HG02759 (cell line): ENCODE results near the gene GNAT2.
"Not testable (repeated sequence)": the region's sequence is repeated elsewhere in the genome, so short reads cannot be mapped to it uniquely, and the experiment has no call there.

Experiments used
- ATAC-seq: cut with Tn5 transposase; IDR thresholded peaks from one replicate; pipeline ENCODE4 v1.9.1; 2021; ENCODE audit warnings: mild to moderate bottlenecking, moderate library complexity; ENCODE audit not compliant: unreplicated experiment

GNAT2 gene

GRCh38 chr1:109619576-109620400 is at the start of gene GNAT2, which contains the start of gene AMPD2:
GNAT2 (minus strand) TSS chr1:109619616; CDS start chr1:109612870, 6,746 bp downstream.
AMPD2 (plus strand) TSS chr1:109619837; CDS start chr1:109621176, 1,339 bp downstream.
- peak; percentile 57 for ATAC-seq

- no peak for ATAC-seq
These were observed 48.8 kb upstream of the GNAT2 start for GRCh38 chr1:109668123-109668775.

- ATAC-seq: peak; percentile 98
These were observed 48.2 kb upstream of the GNAT2 start, which contains the start of gene GSTM2 for GRCh38 chr1:109667452-109668122. GSTM2 (plus strand) TSS chr1:109668057; CDS start chr1:109668116, 59 bp downstream.

GRCh38 chr1:109664671-109665070 is 45.3 kb upstream of the GNAT2 start:
- no peak for ATAC-seq

- ATAC-seq: no peak
These were observed 42.0 kb upstream of the GNAT2 start for GRCh38 chr1:109661391-109661790.

- ATAC-seq: not testable (repeated sequence)
These were observed 41.2 kb upstream of the GNAT2 start for GRCh38 chr1:109660691-109661026.

GRCh38 chr1:109659997-109660690 is 40.7 kb upstream of the GNAT2 start:
- ATAC-seq: no peak

- ATAC-seq: no peak
These were observed 39.7 kb upstream of the GNAT2 start for GRCh38 chr1:109659145-109659544.

- no peak for ATAC-seq
These were observed 39.2 kb upstream of the GNAT2 start for GRCh38 chr1:109658533-109659042.

GRCh38 chr1:109657970-109658369 is 38.6 kb upstream of the GNAT2 start:
- no peak for ATAC-seq

GRCh38 chr1:109657395-109657794 is 38.0 kb upstream of the GNAT2 start:
- no peak for ATAC-seq

GRCh38 chr1:109655615-109656519 is 36.5 kb upstream of the GNAT2 start, which contains the start of gene GSTM4:
GSTM4 (plus strand) TSS chr1:109656099; CDS start chr1:109656390, 291 bp downstream.
- peak; percentile 95 for ATAC-seq

- ATAC-seq: no peak
These were observed 35.1 kb upstream of the GNAT2 start for GRCh38 chr1:109654519-109654918.

- no peak for ATAC-seq
These were observed 33.9 kb upstream of the GNAT2 start for GRCh38 chr1:109653306-109653705.

- ATAC-seq: no peak
These were observed 33.0 kb upstream of the GNAT2 start for GRCh38 chr1:109652402-109652801.

- ATAC-seq: no peak
These were observed 31.2 kb upstream of the GNAT2 start for GRCh38 chr1:109650609-109651008.

GRCh38 chr1:109649491-109649914 is 30.1 kb upstream of the GNAT2 start:
- ATAC-seq: no peak

- ATAC-seq: no peak
These were observed 25.3 kb upstream of the GNAT2 start for GRCh38 chr1:109644670-109645069.

GRCh38 chr1:109643385-109644230 is 24.2 kb upstream of the GNAT2 start:
- peak; percentile 87 for ATAC-seq
